Measurements from ENCODE around the gene RUFY3.
"Not testable (repeated sequence)": the region's sequence is repeated elsewhere in the genome, so short reads cannot be mapped to it uniquely, and the experiment has no call there.

Gene RUFY3

GRCh38 chr4:70721747-70722146 is at the start of gene RUFY3:
Gene RUFY3 (plus strand): TSS chr4:70721964. CDS start chr4:70722574, 610 bp downstream.
- no peak for DNase-seq (ENCODE audit: low spot score)

DNA sequence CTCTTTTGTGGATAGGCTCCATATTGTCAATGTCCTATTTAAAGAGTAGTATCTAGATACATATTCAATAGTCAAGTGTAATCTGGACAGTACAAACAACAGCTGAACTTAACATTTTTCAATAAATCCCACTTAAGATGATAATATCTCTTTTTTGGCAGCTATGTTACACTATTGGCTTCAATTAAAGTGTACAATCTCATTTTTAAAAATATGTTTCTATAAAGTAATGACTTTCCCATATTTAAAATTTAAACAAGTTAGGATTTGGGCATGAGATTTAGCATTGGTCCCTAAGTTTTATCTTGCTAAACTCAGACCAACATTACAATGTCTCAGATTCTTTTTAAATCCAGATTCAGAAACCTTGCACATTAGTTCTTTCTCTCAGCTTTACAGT is 47.6 kb upstream of the RUFY3 start:
- no peak for DNase-seq (ENCODE audit: low spot score)

GRCh38 chr4:70674731-70675130 is 47.0 kb upstream of the RUFY3 start:
- DNase-seq (ENCODE audit: low spot score): no peak

DNA sequence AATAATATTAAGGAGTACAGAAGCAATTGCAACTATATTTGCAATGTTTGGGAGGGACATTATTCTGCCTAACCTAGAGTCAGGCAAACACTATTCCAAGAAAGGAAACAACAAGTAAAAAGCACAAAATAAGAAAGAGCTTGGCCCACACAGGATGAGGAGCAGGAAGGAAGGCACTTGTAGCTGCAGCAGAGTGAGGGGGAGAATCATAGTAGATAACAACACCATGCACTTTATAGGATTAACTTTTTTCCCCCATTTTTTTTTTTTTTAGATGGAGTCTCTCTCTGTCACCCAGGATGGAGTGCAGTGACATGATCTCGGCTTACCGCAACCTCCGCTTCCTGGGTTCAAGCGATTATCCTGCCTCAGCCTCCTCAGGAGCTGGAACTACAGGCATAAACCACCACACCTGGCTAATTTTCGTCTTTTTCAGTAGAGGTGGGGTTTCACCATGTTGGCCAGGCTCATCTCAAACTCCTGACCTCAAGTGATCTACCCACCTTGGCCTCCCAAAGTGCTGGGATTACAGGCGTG is 45.1 kb upstream of the RUFY3 start:
- no peak for DNase-seq (ENCODE audit: low spot score)

GRCh38 chr4:70678383-70678999 is 43.3 kb upstream of the RUFY3 start:
- DNase-seq (ENCODE audit: low spot score): no peak

DNA sequence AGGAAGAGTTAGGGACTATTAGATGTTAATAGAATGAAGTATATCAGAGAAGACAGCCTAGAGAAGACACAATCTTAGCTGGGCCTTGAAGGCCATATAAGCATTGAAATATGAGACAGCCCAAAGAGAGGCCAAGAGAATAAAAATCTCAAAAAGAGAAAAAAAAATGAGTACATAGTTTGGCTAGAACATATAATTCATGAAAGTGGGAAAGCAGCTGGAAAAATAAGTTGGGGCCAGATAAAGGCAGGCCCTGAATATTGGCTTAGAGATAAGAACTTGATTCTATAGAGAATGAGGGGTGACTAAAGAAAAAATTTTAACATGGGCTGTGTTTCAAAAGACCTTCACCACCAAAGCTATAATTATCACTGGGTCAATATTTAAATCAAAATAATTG is 40.8 kb upstream of the RUFY3 start:
- no peak for DNase-seq (ENCODE audit: low spot score)

DNA sequence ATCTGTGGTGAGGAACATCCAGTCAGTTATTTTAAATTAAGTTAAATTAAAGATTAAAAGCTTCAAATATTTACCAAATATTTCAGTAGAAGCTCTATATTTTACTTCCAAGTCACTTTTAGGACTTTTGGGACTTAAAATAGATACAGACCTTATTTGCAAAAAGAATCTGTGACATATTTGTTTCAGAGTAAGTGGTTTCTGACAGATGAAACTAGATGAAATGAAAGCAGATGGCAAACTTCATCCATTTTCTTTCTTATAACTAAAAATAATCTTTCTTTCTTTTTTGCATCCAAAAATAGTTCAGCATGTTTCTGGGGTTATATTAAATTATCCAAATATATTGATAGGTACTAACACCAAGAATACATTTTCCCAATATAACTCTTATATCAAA is 40.1 kb upstream of the RUFY3 start:
- DNase-seq (ENCODE audit: low spot score): no peak

GRCh38 chr4:70682142-70682541 is 39.6 kb upstream of the RUFY3 start:
- not testable (repeated sequence) for DNase-seq (ENCODE audit: low spot score)

- no peak for DNase-seq (ENCODE audit: low spot score)
Observed at GRCh38 chr4:70687392-70687791, 34.4 kb upstream of the RUFY3 start.

GRCh38 chr4:70687821-70688794 is 33.7 kb upstream of the RUFY3 start, which contains the start of gene UTP3:
Gene UTP3 (plus strand): TSS chr4:70688532. CDS start chr4:70688678, 146 bp downstream.
- DNase-seq (ENCODE audit: low spot score): peak; percentile 92

DNA sequence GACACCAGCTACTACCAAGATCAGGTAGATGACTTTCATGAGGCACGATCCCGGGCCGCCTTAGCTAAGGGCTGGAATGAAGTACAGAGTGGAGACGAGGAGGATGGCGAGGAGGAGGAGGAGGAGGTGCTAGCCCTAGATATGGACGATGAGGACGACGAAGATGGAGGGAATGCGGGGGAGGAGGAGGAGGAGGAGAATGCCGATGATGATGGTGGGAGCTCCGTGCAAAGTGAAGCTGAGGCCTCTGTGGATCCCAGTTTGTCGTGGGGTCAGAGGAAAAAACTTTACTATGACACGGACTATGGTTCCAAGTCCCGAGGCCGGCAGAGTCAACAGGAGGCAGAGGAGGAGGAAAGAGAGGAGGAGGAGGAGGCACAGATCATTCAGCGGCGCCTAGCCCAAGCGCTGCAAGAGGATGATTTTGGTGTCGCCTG is 33.0 kb upstream of the RUFY3 start:
- DNase-seq (ENCODE audit: low spot score): no peak

DNA sequence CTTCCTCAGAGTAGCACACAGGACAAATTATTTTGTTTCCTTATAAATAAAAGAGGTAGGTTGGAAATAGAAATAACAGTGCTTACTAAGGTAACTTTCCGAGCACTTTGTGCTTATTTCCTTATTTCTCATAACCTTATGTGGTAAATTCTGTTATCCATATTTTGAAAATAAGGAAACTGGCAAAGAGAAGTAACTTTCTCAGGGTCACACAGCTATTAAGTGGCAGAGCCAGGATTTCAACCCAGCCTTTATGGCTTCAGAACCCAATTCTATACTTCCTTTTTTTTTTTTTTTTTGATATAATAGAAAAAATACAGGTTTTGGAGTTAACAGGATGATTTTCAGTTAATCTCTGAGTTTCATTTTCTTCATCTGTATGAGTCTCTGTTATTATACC is 30.1 kb upstream of the RUFY3 start:
- no peak for DNase-seq (ENCODE audit: low spot score)

DNA sequence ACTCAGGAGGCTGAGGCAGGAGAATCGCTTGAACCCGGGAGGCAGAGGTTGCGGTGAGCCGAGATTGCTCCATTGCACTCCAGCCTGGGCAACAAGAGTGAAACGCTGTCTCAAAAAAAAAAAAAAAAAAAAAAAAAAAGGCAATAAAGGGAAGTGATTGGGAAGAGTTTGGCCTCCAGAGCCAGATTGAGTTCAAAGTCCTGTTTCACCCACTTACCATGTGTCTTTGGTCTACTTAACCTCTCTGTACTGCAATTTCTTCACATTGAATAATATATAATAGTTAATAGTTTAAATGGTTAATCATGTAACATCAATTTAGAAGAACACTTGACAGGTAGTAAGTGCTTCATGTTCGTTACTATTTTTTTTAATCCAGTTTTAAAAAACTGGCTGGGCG is 27.1 kb upstream of the RUFY3 start:
- not testable (repeated sequence) for DNase-seq (ENCODE audit: low spot score)

DNA sequence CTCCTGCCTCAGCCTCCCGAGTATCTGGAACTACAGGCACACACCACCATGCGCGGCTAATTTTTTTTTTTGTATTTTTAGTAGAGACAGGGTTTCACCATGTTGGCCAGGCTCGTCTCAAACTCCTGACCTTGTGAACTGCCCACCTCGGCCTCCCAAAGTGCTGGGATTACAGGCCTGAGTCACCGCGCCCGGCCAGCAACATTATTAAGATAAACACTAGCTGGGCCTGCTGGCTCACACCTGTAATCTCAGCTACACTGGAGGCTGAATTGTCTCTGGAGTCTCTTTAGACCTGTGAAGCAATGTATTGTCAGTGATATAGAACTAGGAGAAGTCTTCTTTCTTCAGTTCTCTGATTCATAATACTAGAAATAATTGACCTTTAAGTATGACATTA is 23.3 kb upstream of the RUFY3 start:
- DNase-seq (ENCODE audit: low spot score): not testable (repeated sequence)

DNA sequence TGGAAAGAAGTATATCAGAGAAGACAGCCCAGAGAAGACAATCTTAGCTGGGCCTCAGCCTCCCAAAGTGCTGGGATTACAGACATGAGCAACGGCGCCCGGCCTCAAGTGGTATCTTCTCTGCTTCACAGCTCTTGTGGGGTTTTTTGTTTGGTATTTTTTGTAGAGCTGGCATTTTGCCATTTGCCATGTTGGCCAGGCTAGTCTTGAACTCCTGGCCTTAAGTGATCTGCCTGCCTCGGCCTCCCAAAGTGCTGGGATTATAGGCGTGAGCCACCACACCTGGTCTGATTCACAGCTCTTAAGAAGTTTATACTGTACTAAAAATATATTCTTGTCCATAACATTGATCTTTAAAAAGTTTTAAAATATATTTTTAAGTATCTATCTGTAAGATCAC is 21.1 kb upstream of the RUFY3 start:
- no peak for DNase-seq (ENCODE audit: low spot score)

DNA sequence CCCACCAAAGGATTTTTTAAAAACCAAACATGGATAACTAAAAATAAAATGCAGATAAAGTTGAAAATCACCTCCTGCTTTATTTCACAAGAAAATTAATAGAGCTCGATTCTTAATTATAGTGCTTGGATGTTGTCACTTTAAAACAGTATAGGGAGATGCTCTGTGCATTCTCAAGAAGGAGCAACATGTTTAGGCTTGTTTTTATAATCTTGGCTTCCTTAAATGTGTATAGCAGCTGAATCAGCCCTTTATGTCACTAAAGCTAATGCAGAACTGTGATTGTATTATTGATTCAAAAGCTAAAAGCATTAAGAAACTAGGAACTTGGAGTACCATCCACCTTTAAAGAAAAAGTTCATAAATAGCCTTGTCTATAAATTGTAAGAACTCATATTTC is 20.5 kb upstream of the RUFY3 start:
- DNase-seq (ENCODE audit: low spot score): no peak

GRCh38 chr4:70702592-70702991 is 19.2 kb upstream of the RUFY3 start:
- DNase-seq (ENCODE audit: low spot score): not testable (repeated sequence)

DNA sequence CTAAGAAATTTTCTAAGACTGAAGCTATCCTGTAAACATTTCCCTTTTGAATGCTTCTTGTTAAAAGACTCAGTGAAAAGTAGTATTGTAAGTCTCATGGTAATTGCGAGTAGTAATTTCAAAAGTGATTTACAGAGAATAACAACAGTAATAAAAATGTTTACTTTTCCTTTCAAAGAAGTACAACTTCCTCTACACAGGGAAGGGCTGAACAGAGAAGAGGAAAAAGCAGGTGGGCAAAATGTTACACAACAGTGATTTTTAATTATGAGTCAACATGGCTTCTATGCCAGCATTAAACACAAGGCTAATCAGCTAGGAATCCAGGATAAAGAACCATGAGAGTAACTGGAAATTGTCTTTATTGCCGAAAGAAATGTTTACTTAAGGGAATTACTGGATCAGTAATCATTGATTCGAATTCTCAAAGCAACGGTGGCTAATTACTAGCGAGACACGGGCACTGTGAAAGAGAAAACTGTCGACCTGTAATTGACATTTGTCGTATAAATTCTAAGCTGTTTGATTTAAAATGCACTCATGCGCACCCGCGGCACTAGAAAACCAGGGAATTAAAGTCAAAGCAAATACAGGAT is 18.0 kb upstream of the RUFY3 start:
- no peak for DNase-seq (ENCODE audit: low spot score)

DNA sequence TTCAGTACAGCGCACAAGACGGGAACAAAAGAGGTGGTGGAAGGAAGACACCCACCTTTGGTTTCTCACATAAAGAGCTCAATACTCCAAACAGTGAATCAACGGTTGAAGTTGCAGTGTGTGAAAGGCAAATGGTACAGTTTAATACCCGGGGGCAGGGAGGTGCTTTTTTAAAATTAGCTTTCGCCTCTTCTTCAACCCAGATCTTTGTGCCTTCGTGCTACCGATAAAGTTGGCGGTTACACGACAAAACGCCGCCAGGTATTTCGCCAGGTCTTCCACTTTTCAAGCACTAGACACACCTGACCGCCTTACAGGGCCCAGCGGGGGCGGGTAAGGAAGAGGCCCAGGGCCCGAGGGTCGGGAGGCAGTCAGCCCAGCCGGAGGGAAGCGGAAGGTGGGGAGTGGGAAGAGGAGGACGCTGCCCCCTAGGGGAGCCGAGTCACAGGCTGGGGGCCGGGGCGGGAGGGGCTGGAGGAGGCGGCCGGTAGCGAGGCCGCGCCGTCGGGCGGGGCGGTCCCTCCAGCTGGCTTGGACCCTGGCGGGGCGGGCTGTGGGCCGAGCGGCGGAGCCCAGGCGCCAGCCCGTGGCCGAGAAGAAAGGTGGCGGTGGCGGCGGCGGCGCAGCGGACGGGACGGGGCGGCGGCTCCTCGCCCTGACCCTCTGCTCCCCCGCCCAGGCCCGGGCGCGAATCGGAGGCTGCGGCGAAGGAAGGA is 17.4 kb upstream of the RUFY3 start:
- DNase-seq (ENCODE audit: low spot score): peak; percentile 90

- DNase-seq (ENCODE audit: low spot score): no peak
Observed at GRCh38 chr4:70704931-70705182, 16.9 kb upstream of the RUFY3 start.

DNA sequence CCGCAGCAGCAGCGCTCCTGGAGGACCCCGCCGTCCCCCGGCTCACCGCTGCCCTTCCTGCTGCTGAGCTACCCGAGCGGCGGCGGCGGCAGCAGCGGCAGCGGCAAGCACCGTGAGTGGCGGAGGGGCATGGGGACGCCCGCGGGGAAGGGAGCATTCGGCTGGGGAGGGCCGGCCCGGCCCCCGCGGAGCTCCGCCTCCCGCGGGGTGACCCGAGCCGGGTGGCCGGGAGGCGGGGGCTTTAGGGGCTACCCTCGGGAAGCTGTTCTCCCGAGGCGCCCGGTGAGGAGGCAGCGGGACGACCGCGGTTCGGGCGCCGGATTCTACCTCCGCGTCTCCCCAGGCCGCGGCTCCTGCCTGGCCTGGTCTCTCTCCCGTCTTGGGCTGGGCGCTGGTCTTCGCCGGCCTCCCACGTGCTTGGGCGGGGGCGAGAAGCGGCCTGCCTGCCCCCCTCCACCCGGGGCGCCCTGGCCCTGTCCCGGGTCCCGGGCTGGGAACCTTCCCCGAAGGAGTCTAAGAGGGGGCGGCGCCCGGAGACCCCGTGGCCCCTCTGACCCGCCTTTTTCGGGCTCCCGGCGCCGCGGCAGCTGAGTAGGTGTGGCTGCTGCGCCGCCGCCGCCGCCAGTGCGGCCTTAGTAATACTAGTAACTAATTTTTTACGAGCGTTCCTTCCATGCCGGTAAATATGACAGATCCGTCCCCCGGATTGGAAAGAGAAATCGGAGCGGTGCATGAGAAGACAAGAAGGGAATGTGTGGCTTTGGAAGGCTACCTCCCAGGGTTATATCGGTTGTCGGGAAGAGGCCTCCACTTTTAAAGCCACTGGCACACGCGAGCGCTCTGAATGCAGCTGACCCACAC is 16.4 kb upstream of the RUFY3 start:
- peak; percentile 84 for DNase-seq (ENCODE audit: low spot score)
